ENCODE data around the gene RAB3C. TPM values are rescaled to one million over a fixed set of nuclear protein-coding genes. Genes with fewer than 3 reads are reported as not detected.

Gene RAB3C
- total RNA-seq, 1 donor from 2014 or later = 3.8 TPM

- Histone ChIP-seq H3K27ac (no peak overlapping the region), H3K79me2 (ENCODE audit: low read depth) (no peaks in the 10 kb centered on the region), H3K27me3 (peaks cover 39% of the 10 kb centered on the region), H3K9me3 (ENCODE audit: low read depth) (no peaks in the 10 kb centered on the region), H2AFZ (replicated peaks) (peak overlapping the region; percentile 94), H3K9ac (no peak overlapping the region), H3F3A (ENCODE audit: low read depth) (peaks cover 16% of the 10 kb centered on the region), H3K4me2 (peak overlapping the region; percentile 82), H3K4me3 (peak overlapping the region; percentile 66), H3K36me3 (no peaks in the 10 kb centered on the region), H3K4me1 (no peaks in the 10 kb centered on the region), H4K20me1 (ENCODE audit: low read depth) (no peaks in the 10 kb centered on the region)
- no peaks in the 10 kb centered on the region for H3K36me3 Mint-ChIP-seq
- H3K4me3 Mint-ChIP-seq = peak overlapping the region; percentile 98
- peak; percentile 72 for DNase-seq (ENCODE audit: low spot score)
- no peak for TF ChIP-seq EZH2phosphoT487 (IDR thresholded peaks at IDR 0.05)
- TF ChIP-seq EZH2 (IDR thresholded peaks at IDR 0.05) = no peak
- no peak for TF ChIP-seq CTCF (IDR thresholded peaks at IDR 0.05)
- peaks cover 6% of the 10 kb centered on the region for H3K27me3 Mint-ChIP-seq (ENCODE audit: insufficient read depth, low read depth)
- H3K27ac Mint-ChIP-seq = no peak overlapping the region
- no peaks in the 10 kb centered on the region for H3K9me3 Mint-ChIP-seq
- H3K4me1 Mint-ChIP-seq = peaks cover 13% of the 10 kb centered on the region
Measured at GRCh38 chr5:58582019-58582802, 664 bp upstream of the RAB3C start.

- no peaks in the 10 kb centered on the region for H4K20me1 ChIP-seq (ENCODE audit: low read depth)
- H3K4me1 ChIP-seq = no peaks in the 10 kb centered on the region
- no peak overlapping the region for H3K4me3 ChIP-seq
- H3K9me3 ChIP-seq (ENCODE audit: low read depth) = no peaks in the 10 kb centered on the region
- no peak overlapping the region for H3K4me3 Mint-ChIP-seq
- no peak overlapping the region for H3K4me2 ChIP-seq
- H3K27me3 ChIP-seq = no peaks in the 10 kb centered on the region
- H3K4me1 Mint-ChIP-seq = no peaks in the 10 kb centered on the region
- H3K27ac ChIP-seq = no peak overlapping the region
- peaks cover 2% of the 10 kb centered on the region for H3K9me3 Mint-ChIP-seq
- H3K79me2 ChIP-seq (ENCODE audit: low read depth) = no peaks in the 10 kb centered on the region
- no peaks in the 10 kb centered on the region for H3K36me3 ChIP-seq
- no peaks in the 10 kb centered on the region for H3K36me3 Mint-ChIP-seq
- no peak for DNase-seq (ENCODE audit: low spot score)
- no peak overlapping the region for H2AFZ ChIP-seq (replicated peaks)
- H3K27ac Mint-ChIP-seq = no peak overlapping the region
- peaks cover 2% of the 10 kb centered on the region for H3K27me3 Mint-ChIP-seq (ENCODE audit: insufficient read depth, low read depth)
- peaks cover 9% of the 10 kb centered on the region for H3F3A ChIP-seq (ENCODE audit: low read depth)
- no peak for TF ChIP-seq EZH2 (IDR thresholded peaks at IDR 0.05)
- TF ChIP-seq CTCF (IDR thresholded peaks at IDR 0.05) = no peak
- no peak for TF ChIP-seq EZH2phosphoT487 (IDR thresholded peaks at IDR 0.05)
- H3K9ac ChIP-seq = no peak overlapping the region
Measured at GRCh38 chr5:58595952-58596351, 13.1 kb downstream of the RAB3C start.

- no peak overlapping the region for H2AFZ ChIP-seq (replicated peaks)
Measured at GRCh38 chr5:58598440-58598839, 15.6 kb downstream of the RAB3C start.

More at GRCh38 chr5:58598440-58598839, 15.6 kb downstream of the RAB3C start:
- no peaks in the 10 kb centered on the region for H3K4me1 ChIP-seq
- H3K79me2 ChIP-seq (ENCODE audit: low read depth) = no peaks in the 10 kb centered on the region
- Mint-ChIP-seq H3K9me3 (peaks cover 20% of the 10 kb centered on the region), H3K27ac (no peak overlapping the region), H3K27me3 (ENCODE audit: insufficient read depth, low read depth) (peaks cover 2% of the 10 kb centered on the region), H3K36me3 (no peaks in the 10 kb centered on the region), H3K4me3 (no peak overlapping the region), H3K4me1 (no peaks in the 10 kb centered on the region)
- H3K9me3 ChIP-seq (ENCODE audit: low read depth) = no peaks in the 10 kb centered on the region
- no peak overlapping the region for H3K4me3 ChIP-seq
- no peak overlapping the region for H3K4me2 ChIP-seq
- H3K9ac ChIP-seq = no peak overlapping the region
- DNase-seq (ENCODE audit: low spot score) = no peak
- TF ChIP-seq CTCF (IDR thresholded peaks at IDR 0.05) (no peak), EZH2phosphoT487 (IDR thresholded peaks at IDR 0.05) (no peak), EZH2 (IDR thresholded peaks at IDR 0.05) (no peak)
- no peak overlapping the region for H3K27ac ChIP-seq
- H3K27me3 ChIP-seq = no peaks in the 10 kb centered on the region
- peaks cover 9% of the 10 kb centered on the region for H3F3A ChIP-seq (ENCODE audit: low read depth)
- H4K20me1 ChIP-seq (ENCODE audit: low read depth) = no peaks in the 10 kb centered on the region
- no peaks in the 10 kb centered on the region for H3K36me3 ChIP-seq

Measured in neural progenitor cell (in vitro differentiated cells).